Tibial nerve (tissue), 4 donors: ENCODE data around the gene PCDHB12. TPM values are rescaled to one million over a fixed set of nuclear protein-coding genes. Genes with fewer than 3 reads are reported as not detected.
A peak's percentile ranks its signal among the peaks of the same experiment; 100 is the strongest.
"Not testable (repeated sequence)": the region's sequence is repeated elsewhere in the genome, so short reads cannot be mapped to it uniquely, and the experiment has no call there.

Experiments
- DNase-seq, 2 donors: peaks; one replicate each; pipeline ENCODE4 v3.0.0-alpha.2; 2019; ENCODE audit warnings: low spot score in 2 of 2
- H3K27ac ChIP-seq, 4 donors: fragments of 200-600 bp; sonication (generic) in 3 of 4; one replicate each; pipeline ENCODE4 v1.5.1; 2017 to 2019; ENCODE audit warnings: mild to moderate bottlenecking in 1 of 4
- H3K27me3 ChIP-seq, 2 donors: fragments of 200-600 bp; sonication (generic) in 1 of 2; one replicate each; pipeline versions ENCODE4 v1.5.1 to v1.6.0; 2017 to 2019
- H3K36me3 ChIP-seq, 3 donors: fragments of 200-600 bp; sonication (generic); one replicate each; pipeline ENCODE4 v1.5.1; 2018 to 2019
- H3K4me1 ChIP-seq, 4 donors: fragments of 200-600 bp; sonication (generic) in 3 of 4; one replicate each; pipeline ENCODE4 v1.5.1; 2017 to 2019
- H3K4me3 ChIP-seq, 4 donors: fragments of 200-600 bp; sonication (generic) in 3 of 4; one replicate each; pipeline ENCODE4 v1.5.1; 2017 to 2019; ENCODE audit warnings: mild to moderate bottlenecking in 1 of 4, moderate library complexity in 1 of 4
- H3K9me3 ChIP-seq, 4 donors: fragments of 200-600 bp; sonication (generic) in 3 of 4; one replicate each; pipeline ENCODE4 v1.5.1; 2017 to 2019
- CTCF ChIP-seq, 5 experiments: fragments of 200-600 bp in 3 of 5; fragments of 450-650 bp in 2 of 5; sonication (generic) in 3 of 5; IDR thresholded peaks; one replicate each; pipeline ENCODE4 v1.5.1; 2016 to 2019; ENCODE audit warnings: antibody characterized with exemption in 5 of 5, mild to moderate bottlenecking in 3 of 5, moderate library complexity in 2 of 5
- EP300 ChIP-seq, 2 donors: sonication (generic); formaldehyde crosslinking; IDR thresholded peaks; one replicate each; pipeline ENCODE4 v1.6.1; 2017; ENCODE audit warnings: antibody characterized with exemption in 2 of 2, mild to moderate bottlenecking in 1 of 2
- POLR2A ChIP-seq, 2 donors: fragments of 450-650 bp; IDR thresholded peaks; one replicate each; pipeline ENCODE4 v1.6.1; 2017; ENCODE audit warnings: antibody characterized with exemption in 2 of 2, mild to moderate bottlenecking in 2 of 2, moderate library complexity in 2 of 2
- WGBS, 2 donors: methylation state at CpG; one replicate each; pipeline ENCODE4 v1.1.5; 2018; 5-methylcytosine and 5-hydroxymethylcytosine counted together
- total RNA-seq, 4 donors: library from RNA; depleted of rRNA; stranded (reverse); fragments of >200 nt; gene quantifications; one replicate each; pipeline ENCODE4 v1.1.0, GENCODE V29; 2016

Gene PCDHB12
- total RNA-seq, 4 donors from 2014 or later: 5.7 to 12.6 (median 12.2) TPM

- Histone ChIP-seq H3K27me3 (peaks cover 0 to 8% of the 10 kb centered on the region in 2 donors), H3K36me3 (peaks cover 0 to 11% (median 0%) of the 10 kb centered on the region in 3 donors), H3K27ac (no peak overlapping the region), H3K4me1 (no peaks in the 10 kb centered on the region), H3K9me3 (peaks cover 0 to 88% (median 35%) of the 10 kb centered on the region in 4 donors), H3K4me3 (no peak overlapping the region)
- 22 to 57% methylated on average over 1 of the region's 1 CpG for WGBS, 2 donors
- no peak for DNase-seq
- TF ChIP-seq EP300 (IDR thresholded peaks at IDR 0.05): no peak
- no peak for TF ChIP-seq POLR2A (IDR thresholded peaks at IDR 0.05)
- TF ChIP-seq CTCF (IDR thresholded peaks at IDR 0.05): no peak
These were observed 28.2 kb upstream of the PCDHB12 start for GRCh38 chr5:141180313-141180712.

GRCh38 chr5:141182248-141182647 is 26.3 kb upstream of the PCDHB12 start, which contains the start of gene PCDHB16:
Gene PCDHB16, plus strand, starts transcription at chr5:141182387. Its CDS starts 173 bp downstream, at chr5:141182560.
- Histone ChIP-seq H3K4me1 (no peaks in the 10 kb centered on the region), H3K4me3 (peak within 1 kb of the TSS in 3 of 4 donors; percentile 18 to 47 (median 32)), H3K36me3 (peaks cover 0 to 11% (median 0%) of the 10 kb centered on the region in 3 donors), H3K27me3 (peaks cover 0 to 8% of the 10 kb centered on the region in 2 donors), H3K27ac (peak within 1 kb of the TSS; percentile 2 to 65 (median 38)), H3K9me3 (peaks cover 0 to 88% (median 33%) of the 10 kb centered on the region in 4 donors)
- 9 to 14% methylated on average over 13 of the region's 13 CpGs for WGBS, 2 donors
- DNase-seq: peak; percentile 27 to 43
- TF ChIP-seq EP300 (IDR thresholded peaks at IDR 0.05): peak in 1 of 2 donors; percentile 34
- peak in 4 of 5 experiments; percentile 22 to 51 (median 35) for TF ChIP-seq CTCF (IDR thresholded peaks at IDR 0.05)
- no peak for TF ChIP-seq POLR2A (IDR thresholded peaks at IDR 0.05)

GRCh38 chr5:141184117-141184855 is 24.2 kb upstream of the PCDHB12 start:
- H3K4me1 ChIP-seq, H3K27ac ChIP-seq, H3K27me3 ChIP-seq, DNase-seq, H3K4me3 ChIP-seq, H3K36me3 ChIP-seq: not testable (repeated sequence)
- 45 to 46% methylated on average over 16 to 26 of the region's 69 CpGs for WGBS, 2 donors
- peaks cover 0 to 89% (median 32%) of the 10 kb centered on the region in 4 donors for H3K9me3 ChIP-seq

GRCh38 chr5:141186897-141187512 is 21.5 kb upstream of the PCDHB12 start, which contains the start of gene PCDHB9:
Gene PCDHB9, plus strand, starts transcription at chr5:141187161. Its CDS starts 158 bp downstream, at chr5:141187319.
- peaks cover 0 to 8% (median 0%) of the 10 kb centered on the region in 3 donors for H3K36me3 ChIP-seq
- 18 to 20% methylated on average over 9 of the region's 9 CpGs for WGBS, 2 donors
- TF ChIP-seq EP300 (IDR thresholded peaks at IDR 0.05): no peak
- TF ChIP-seq CTCF (IDR thresholded peaks at IDR 0.05): peak in 1 of 5 experiments; percentile 19
- no peak for DNase-seq
- H3K4me1 ChIP-seq: no peaks in the 10 kb centered on the region
- no peak within 1 kb of the TSS for H3K27ac ChIP-seq
- H3K4me3 ChIP-seq: peak within 1 kb of the TSS in 1 of 4 donors; percentile 9
- peaks cover 0 to 97% (median 38%) of the 10 kb centered on the region in 4 donors for H3K9me3 ChIP-seq
- H3K27me3 ChIP-seq: no peaks in the 10 kb centered on the region

- not testable (repeated sequence) for H3K4me3 ChIP-seq, H3K36me3 ChIP-seq, H3K27ac ChIP-seq, DNase-seq, H3K27me3 ChIP-seq, H3K4me1 ChIP-seq
- H3K9me3 ChIP-seq: peaks cover 0 to 96% (median 34%) of the 10 kb centered on the region in 4 donors
- WGBS, 2 donors: 46 to 53% methylated on average over 21 to 23 of the region's 37 CpGs
These were observed 19.8 kb upstream of the PCDHB12 start for GRCh38 chr5:141188682-141189081.

- not testable (repeated sequence) for H3K36me3 ChIP-seq, DNase-seq, H3K27me3 ChIP-seq, H3K27ac ChIP-seq, H3K4me3 ChIP-seq, H3K4me1 ChIP-seq
- H3K9me3 ChIP-seq: peaks cover 0 to 94% (median 34%) of the 10 kb centered on the region in 4 donors
- 40 to 46% methylated on average over 12 to 22 of the region's 35 CpGs for WGBS, 2 donors
These were observed 19.4 kb upstream of the PCDHB12 start for GRCh38 chr5:141189131-141189530.
